Progenitor cell of endocrine pancreas (in vitro differentiated cells): ENCODE measurements around the gene PRCD. TPM values are rescaled to one million over a fixed set of nuclear protein-coding genes. Genes with fewer than 3 reads are reported as not detected.
"Not testable (repeated sequence)": the region's sequence is repeated elsewhere in the genome, so short reads cannot be mapped to it uniquely, and the experiment has no call there.

Source experiments
- DNase-seq: peaks from one replicate; pipeline ENCODE4 v3.0.0; 2021; ENCODE audit warnings: low spot score; ENCODE audit not compliant: unreplicated experiment
- H3K27ac Mint-ChIP-seq: 2 replicates; pipeline ENCODE4 v1.8.0; 2021; ENCODE audit warnings: mild to moderate bottlenecking, moderate library complexity, mixed read lengths
- H3K27me3 Mint-ChIP-seq: 2 replicates; pipeline ENCODE4 v1.8.0; 2021; ENCODE audit warnings: mixed read lengths
- H3K36me3 Mint-ChIP-seq: 2 replicates; pipeline ENCODE4 v1.8.0; 2022; ENCODE audit warnings: mixed read lengths; ENCODE audit not compliant: insufficient read depth
- H3K4me1 Mint-ChIP-seq: 2 replicates; pipeline ENCODE4 v1.8.0; 2021; ENCODE audit warnings: low read depth, mixed read lengths
- H3K4me3 Mint-ChIP-seq: 2 replicates; pipeline ENCODE4 v1.8.0; 2021; ENCODE audit warnings: low read depth, mild to moderate bottlenecking, moderate library complexity, mixed read lengths
- H3K9me3 Mint-ChIP-seq: 2 replicates; pipeline ENCODE4 v1.8.0; 2021; ENCODE audit warnings: low read depth, mixed read lengths
- total RNA-seq: library from RNA; stranded (reverse); gene quantifications from 2 replicates; pipeline ENCODE4 v1.2.1, GENCODE V29; 2021
- TF ChIP-seq, protein P1 (sequence below): fragments of 200-600 bp; sonication (generic); IDR thresholded peaks from one replicate; pipeline ENCODE4 v1.5.0; 2021; ENCODE audit warnings: antibody characterized with exemption, mild to moderate bottlenecking; ENCODE audit not compliant: unreplicated experiment

The PRCD gene
- total RNA-seq, 1 donor from 2014 or later = 0.86 TPM

DNA sequence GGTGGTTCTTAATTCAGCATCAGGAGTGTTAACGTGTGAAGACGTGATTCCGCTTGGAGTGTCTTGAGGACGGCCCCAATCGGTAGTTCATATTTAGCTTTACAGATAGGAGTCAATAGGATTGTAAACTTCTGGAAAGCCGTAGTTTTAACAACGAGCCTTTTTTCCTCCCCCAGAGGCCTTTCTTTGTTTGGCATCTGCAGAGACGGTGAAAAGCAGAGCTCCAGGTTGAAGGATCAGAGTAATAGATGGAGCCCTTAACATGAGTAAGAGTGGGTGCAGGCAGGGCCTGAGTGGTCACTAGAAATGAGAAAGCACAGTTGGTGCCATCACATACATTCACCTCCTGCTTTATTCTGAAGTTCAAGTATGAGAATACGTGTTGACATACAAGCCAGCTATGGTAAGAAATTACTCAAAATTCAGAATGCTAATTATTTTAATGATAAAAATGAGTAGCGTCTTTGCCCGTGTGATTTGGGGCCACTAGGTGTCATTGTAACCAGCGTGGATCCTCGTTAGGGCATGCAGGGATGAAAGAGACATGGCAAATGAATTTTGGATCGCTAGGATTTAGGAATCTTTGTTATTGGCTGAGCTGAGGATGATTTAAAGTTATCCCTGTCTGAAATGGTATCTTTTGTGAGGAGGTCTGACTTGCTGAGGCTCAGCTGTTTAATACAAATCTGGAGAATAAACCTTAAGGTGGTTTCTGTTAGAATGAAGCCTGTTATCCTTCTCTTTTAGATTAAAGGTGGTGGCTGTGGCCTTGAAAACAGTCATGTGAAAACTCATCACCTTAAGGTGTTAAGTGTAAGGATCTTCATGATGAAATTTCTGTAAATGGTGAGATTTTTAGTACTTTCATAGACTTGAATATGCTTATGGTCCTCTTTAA lies 18.6 kb downstream of the PRCD start:
- H3K9me3 Mint-ChIP-seq = no peaks in the 10 kb centered on the region
- H3K27me3 Mint-ChIP-seq = no peaks in the 10 kb centered on the region
- H3K36me3 Mint-ChIP-seq = peaks cover 16% of the 10 kb centered on the region
- H3K4me1 Mint-ChIP-seq = peaks cover 24% of the 10 kb centered on the region
- H3K27ac Mint-ChIP-seq = peak overlapping the region; percentile 98
- no peak for DNase-seq
- peak overlapping the region; percentile 98 for H3K4me3 Mint-ChIP-seq
- TF ChIP-seq, protein P1, sequence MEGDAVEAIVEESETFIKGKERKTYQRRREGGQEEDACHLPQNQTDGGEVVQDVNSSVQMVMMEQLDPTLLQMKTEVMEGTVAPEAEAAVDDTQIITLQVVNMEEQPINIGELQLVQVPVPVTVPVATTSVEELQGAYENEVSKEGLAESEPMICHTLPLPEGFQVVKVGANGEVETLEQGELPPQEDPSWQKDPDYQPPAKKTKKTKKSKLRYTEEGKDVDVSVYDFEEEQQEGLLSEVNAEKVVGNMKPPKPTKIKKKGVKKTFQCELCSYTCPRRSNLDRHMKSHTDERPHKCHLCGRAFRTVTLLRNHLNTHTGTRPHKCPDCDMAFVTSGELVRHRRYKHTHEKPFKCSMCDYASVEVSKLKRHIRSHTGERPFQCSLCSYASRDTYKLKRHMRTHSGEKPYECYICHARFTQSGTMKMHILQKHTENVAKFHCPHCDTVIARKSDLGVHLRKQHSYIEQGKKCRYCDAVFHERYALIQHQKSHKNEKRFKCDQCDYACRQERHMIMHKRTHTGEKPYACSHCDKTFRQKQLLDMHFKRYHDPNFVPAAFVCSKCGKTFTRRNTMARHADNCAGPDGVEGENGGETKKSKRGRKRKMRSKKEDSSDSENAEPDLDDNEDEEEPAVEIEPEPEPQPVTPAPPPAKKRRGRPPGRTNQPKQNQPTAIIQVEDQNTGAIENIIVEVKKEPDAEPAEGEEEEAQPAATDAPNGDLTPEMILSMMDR = peak; percentile 51

DNA sequence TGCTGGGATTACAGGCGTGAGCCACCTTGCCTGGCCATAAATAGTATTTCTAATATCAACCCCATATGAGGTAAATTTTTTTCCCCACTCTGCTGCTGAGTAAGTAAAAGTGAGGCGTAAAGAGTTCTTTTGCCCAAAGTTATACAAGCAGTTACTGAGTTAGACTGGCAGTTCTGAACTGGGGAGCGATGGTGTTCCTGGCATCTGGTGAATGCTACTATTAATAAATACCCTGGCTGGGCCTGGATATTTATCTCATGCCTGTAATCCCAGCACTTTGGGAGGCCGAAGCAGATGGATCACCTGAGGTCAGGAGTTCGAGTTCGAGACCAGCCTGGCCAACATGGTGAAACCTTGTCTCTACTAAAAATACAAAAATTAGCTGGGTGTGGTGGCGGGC lies 19.6 kb downstream of the PRCD start:
- Mint-ChIP-seq H3K27ac (peak overlapping the region; percentile 5), H3K36me3 (peaks cover 17% of the 10 kb centered on the region), H3K4me3 (peak overlapping the region; percentile 98), H3K4me1 (peaks cover 24% of the 10 kb centered on the region)
- not testable (repeated sequence) for H3K9me3 Mint-ChIP-seq, DNase-seq, H3K27me3 Mint-ChIP-seq

DNA sequence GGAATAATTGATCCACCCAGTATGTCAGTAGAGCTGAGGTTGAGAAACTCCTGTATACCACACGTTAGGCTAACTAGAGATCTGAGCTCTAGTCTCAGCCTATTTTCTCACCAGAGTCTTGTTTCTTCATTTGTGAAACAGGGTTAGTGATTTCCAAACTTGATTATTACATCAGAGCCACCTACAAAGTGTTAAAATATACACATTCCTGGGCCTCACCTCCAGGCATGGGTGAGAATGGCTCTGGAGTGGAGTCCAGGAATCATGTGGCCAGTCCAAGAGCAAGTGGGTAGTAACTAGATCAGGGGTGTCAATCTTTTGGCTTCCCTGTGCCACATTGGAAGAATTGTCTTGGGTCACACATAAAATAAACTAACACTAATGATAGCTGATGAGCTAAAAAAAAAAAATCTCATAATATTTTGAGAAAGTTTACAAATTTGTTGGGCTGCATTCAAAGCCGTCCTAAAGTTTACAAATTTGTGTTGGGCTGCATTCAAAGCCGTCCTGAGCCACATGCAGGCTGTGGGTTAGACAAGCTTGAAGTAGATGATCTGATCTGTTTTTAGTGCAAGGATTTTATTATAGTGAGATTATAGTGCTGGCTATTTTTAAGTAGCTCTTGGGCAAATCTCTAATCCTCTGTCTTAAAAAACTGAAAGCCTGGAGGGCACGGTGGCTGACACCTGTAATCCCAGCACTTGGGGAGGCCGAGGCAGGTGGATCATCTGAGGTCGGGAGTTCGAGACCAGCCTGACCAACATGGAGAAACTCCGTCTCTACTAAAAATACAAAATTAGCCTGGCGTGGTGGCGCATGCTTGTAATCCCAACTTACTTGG lies 20.4 kb downstream of the PRCD start:
- H3K4me1 Mint-ChIP-seq = peaks cover 24% of the 10 kb centered on the region
- H3K27me3 Mint-ChIP-seq = no peaks in the 10 kb centered on the region
- H3K27ac Mint-ChIP-seq = peak overlapping the region; percentile 64
- H3K36me3 Mint-ChIP-seq = peaks cover 17% of the 10 kb centered on the region
- TF ChIP-seq, protein P1 = no peak
- H3K9me3 Mint-ChIP-seq = no peaks in the 10 kb centered on the region
- no peak for DNase-seq
- peak overlapping the region; percentile 39 for H3K4me3 Mint-ChIP-seq

DNA sequence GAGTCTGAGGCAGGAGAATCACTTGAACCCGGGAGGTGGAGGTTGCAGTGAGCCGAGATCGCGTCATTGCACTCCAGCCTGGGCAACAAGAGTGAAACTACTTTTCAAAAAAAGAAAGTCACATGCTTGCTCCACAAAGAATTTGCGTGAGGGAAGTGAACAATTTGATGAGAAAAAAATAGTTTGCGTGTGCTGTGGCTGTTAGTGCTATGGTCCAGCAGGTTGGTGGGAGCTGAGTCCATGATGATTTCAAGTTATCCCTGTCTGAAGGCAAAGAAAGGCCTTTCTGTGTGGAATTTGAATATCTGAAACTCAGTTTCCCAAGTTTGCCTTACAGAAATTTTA lies 21.0 kb downstream of the PRCD start:
- Mint-ChIP-seq H3K27ac (no peak overlapping the region), H3K36me3 (peaks cover 21% of the 10 kb centered on the region), H3K4me1 (peaks cover 24% of the 10 kb centered on the region), H3K4me3 (no peak overlapping the region), H3K27me3 (no peaks in the 10 kb centered on the region), H3K9me3 (no peaks in the 10 kb centered on the region)
- no peak for DNase-seq
- TF ChIP-seq, protein P1 = no peak

DNA sequence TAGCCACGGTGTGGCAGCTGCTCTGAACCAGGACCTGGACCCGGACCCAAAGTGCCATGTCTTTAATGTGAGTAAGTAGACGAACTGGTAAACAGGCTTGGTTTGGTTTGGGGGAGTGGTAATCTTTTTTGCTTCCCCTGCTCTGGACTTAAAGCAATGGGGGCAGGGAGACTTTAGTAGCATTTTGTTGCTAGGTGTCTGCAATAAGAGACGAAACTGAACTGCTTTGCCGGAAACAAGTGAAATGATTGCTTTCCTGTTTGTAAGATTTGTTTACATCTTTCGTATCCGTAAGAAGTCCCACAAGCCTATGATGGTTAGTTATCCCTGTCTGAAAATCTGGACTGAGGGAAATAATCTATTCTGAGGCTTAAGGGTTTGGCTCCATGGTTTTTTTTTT lies 21.5 kb downstream of the PRCD start:
- no peak for DNase-seq
- Mint-ChIP-seq H3K4me1 (peaks cover 24% of the 10 kb centered on the region), H3K9me3 (no peaks in the 10 kb centered on the region), H3K27ac (peak overlapping the region; percentile 34), H3K4me3 (no peak overlapping the region), H3K27me3 (no peaks in the 10 kb centered on the region), H3K36me3 (peaks cover 22% of the 10 kb centered on the region)
- TF ChIP-seq, protein P1 = no peak
